DMS 273 (cell line): ENCODE results near the gene GDAP2.
"Not testable (repeated sequence)": the region's sequence is repeated elsewhere in the genome, so short reads cannot be mapped to it uniquely, and the experiment has no call there.

ENCODE experiments used
- DNase-seq: peaks from one replicate; lab custom pipeline; 2025; ENCODE audit not compliant: unreplicated experiment; lab: John Stamatoyannopoulos, UW

GDAP2 gene

GRCh38 chr1:117902944-117903343 is 26.5 kb downstream of the GDAP2 start:
- DNase-seq = no peak

- DNase-seq = no peak
Observed at GRCh38 chr1:117899801-117900200, 29.6 kb downstream of the GDAP2 start.

- no peak for DNase-seq
Observed at GRCh38 chr1:117897551-117897950, 31.9 kb downstream of the GDAP2 start.

GRCh38 chr1:117895482-117896114 is 33.8 kb downstream of the GDAP2 start:
- DNase-seq = peak; percentile 92

- DNase-seq = no peak
Observed at GRCh38 chr1:117894078-117894477, 35.3 kb downstream of the GDAP2 start.

GRCh38 chr1:117892512-117892911 is 36.9 kb downstream of the GDAP2 start:
- DNase-seq = no peak

- DNase-seq = no peak
Observed at GRCh38 chr1:117890452-117890851, 39.0 kb downstream of the GDAP2 start.

GRCh38 chr1:117886101-117886795 is 43.2 kb downstream of the GDAP2 start:
- no peak for DNase-seq

GRCh38 chr1:117883616-117884015 is 45.8 kb downstream of the GDAP2 start:
- DNase-seq = no peak

GRCh38 chr1:117879284-117879683 is 50.1 kb downstream of the GDAP2 start:
- no peak for DNase-seq

GRCh38 chr1:117877823-117878222 is 51.6 kb downstream of the GDAP2 start:
- DNase-seq = no peak

GRCh38 chr1:117871013-117871412 is 58.4 kb downstream of the GDAP2 start:
- no peak for DNase-seq

GRCh38 chr1:117861694-117862093 is 67.7 kb downstream of the GDAP2 start:
- peak; percentile 54 for DNase-seq

GRCh38 chr1:117860896-117861610 is 68.4 kb downstream of the GDAP2 start:
- peak; percentile 98 for DNase-seq

- DNase-seq = no peak
Observed at GRCh38 chr1:117859901-117860300, 69.5 kb downstream of the GDAP2 start.

GRCh38 chr1:117857418-117857817 is 72.0 kb downstream of the GDAP2 start:
- DNase-seq = peak; percentile 23

GRCh38 chr1:117852853-117853553 is 76.4 kb downstream of the GDAP2 start:
- DNase-seq = peak; percentile 82

- no peak for DNase-seq
Observed at GRCh38 chr1:117851687-117852086, 77.7 kb downstream of the GDAP2 start.

GRCh38 chr1:117846674-117847425 is 82.6 kb downstream of the GDAP2 start:
- DNase-seq = no peak

GRCh38 chr1:117844478-117844877 is 84.9 kb downstream of the GDAP2 start:
- not testable (repeated sequence) for DNase-seq

GRCh38 chr1:117843791-117844190 is 85.6 kb downstream of the GDAP2 start:
- no peak for DNase-seq
